Body of pancreas (tissue), 2 donors: ENCODE data around the gene OR2T10. TPM values are rescaled to one million over a fixed set of nuclear protein-coding genes. Genes with fewer than 3 reads are reported as not detected.

ENCODE experiments used
- small RNA-seq: library from RNA; depleted of rRNA; stranded (forward); fragments of <200 nt; gene quantifications from one replicate; pipeline ENCODE3, GENCODE V24; 2016
- total RNA-seq, 2 donors: library from RNA; depleted of rRNA; stranded (reverse); fragments of >200 nt; gene quantifications; one replicate each; pipeline ENCODE4 v1.1.0, GENCODE V29; 2016

The OR2T10 gene
- total RNA-seq, 2 donors from 2014 or later, result not detected

Small RNAs within 50 kb of the gene (small RNA-seq; reads per million reads assigned to genes)
- not detected for gene RF00019

Other genes starting within 250 kb of the OR2T10 start
- gene OR14C36, start 248.9 kb downstream of the OR2T10 start, total RNA-seq, result not detected
- not detected for gene OR2T4, start 236.0 kb downstream of the OR2T10 start, total RNA-seq
- not detected for gene OR2T6, start 222.0 kb downstream of the OR2T10 start, total RNA-seq
- not detected for gene OR2T1, start 194.7 kb downstream of the OR2T10 start, total RNA-seq
- gene OR2T2, start 152.1 kb downstream of the OR2T10 start, total RNA-seq, result not detected
- gene OR2T3, start 124.3 kb downstream of the OR2T10 start, total RNA-seq, result not detected
- not detected for gene OR2T5, start 109.1 kb downstream of the OR2T10 start, total RNA-seq
- gene OR2G6, start 89.6 kb downstream of the OR2T10 start, total RNA-seq, result not detected
- gene OR2T29, start 34.9 kb downstream of the OR2T10 start, total RNA-seq, result not detected
- gene OR2T34, start 22.9 kb downstream of the OR2T10 start, total RNA-seq, result not detected
- gene OR2T11, start 37.4 kb upstream of the OR2T10 start, total RNA-seq, result under 1 TPM in 1 of 2 donors, not detected in 1; 0.26 TPM
- gene OR2T35, start 47.6 kb upstream of the OR2T10 start, total RNA-seq, result not detected
- gene OR2T27, start 57.8 kb upstream of the OR2T10 start, total RNA-seq, result not detected
- not detected for gene OR14I1, start 105.1 kb upstream of the OR2T10 start, total RNA-seq
- not detected for gene LYPD8, start 158.1 kb upstream of the OR2T10 start, total RNA-seq
- gene SH3BP5L, start 228.2 kb upstream of the OR2T10 start, total RNA-seq, result 10 to 100 TPM; 13.7 to 14.8 TPM
- gene ZNF672, start 240.5 kb upstream of the OR2T10 start, total RNA-seq, result 10 to 100 TPM; 18.8 to 27.2 TPM